Calu3 (cell line): ENCODE data around the gene TNPO2. TPM values are rescaled to one million over a fixed set of nuclear protein-coding genes. Genes with fewer than 3 reads are reported as not detected.
A peak's percentile ranks its signal among the peaks of the same experiment; 100 is the strongest.

Source experiments
- BruUV-seq: library from RNA; stranded (reverse); fragments of 400-500 nt; replicated peaks from 2 replicates; lab custom pipeline; 2021; lab: Mats Ljungman, UMichigan
- CTCF ChIA-PET: fragments of 300-600 bp; sonication (Branson Sonifier 250); formaldehyde crosslinking; loops from one replicate; lab custom pipeline; 2022; ENCODE audit warnings: antibody characterized with exemption; lab: Charles Lee
- DNase-seq: peaks from one replicate; pipeline ENCODE4 v3.0.0; 2022
- H3K27ac Mint-ChIP-seq: one replicate; pipeline ENCODE4 v1.8.0; 2022; ENCODE audit warnings: mixed read lengths; ENCODE audit not compliant: unreplicated experiment
- H3K27me3 Mint-ChIP-seq: one replicate; pipeline ENCODE4 v1.8.0; 2022; ENCODE audit warnings: mixed read lengths; ENCODE audit not compliant: unreplicated experiment
- H3K36me3 Mint-ChIP-seq: one replicate; pipeline ENCODE4 v1.8.0; 2022; ENCODE audit warnings: mild to moderate bottlenecking, moderate library complexity, mixed read lengths; ENCODE audit not compliant: insufficient read depth, unreplicated experiment
- H3K4me1 Mint-ChIP-seq: one replicate; pipeline ENCODE4 v1.8.0; 2022; ENCODE audit warnings: mild to moderate bottlenecking, low read depth, mixed read lengths; ENCODE audit not compliant: unreplicated experiment
- H3K4me3 Mint-ChIP-seq: one replicate; pipeline ENCODE4 v1.8.0; 2022; ENCODE audit warnings: mild to moderate bottlenecking, low read depth, moderate library complexity, mixed read lengths; ENCODE audit not compliant: unreplicated experiment
- H3K9me3 Mint-ChIP-seq: one replicate; pipeline ENCODE4 v1.8.0; 2022; ENCODE audit warnings: low read depth, mixed read lengths; ENCODE audit not compliant: unreplicated experiment
- CTCF ChIP-seq: fragments of 200-600 bp; IDR thresholded peaks from one replicate; pipeline ENCODE4 v1.8.0; 2022; ENCODE audit warnings: antibody characterized with exemption; ENCODE audit not compliant: unreplicated experiment
- intact Hi-C: fragments of 100-400 bp; cut with micrococcal nuclease; formaldehyde crosslinking; loops from one replicate; pipeline ENCODE4 v1.10.0; 2022; ENCODE audit not compliant: unreplicated experiment
- total RNA-seq: library from RNA; stranded (reverse); gene quantifications from 2 replicates; pipeline ENCODE4 v1.2.3, GENCODE V29; 2022

The TNPO2 gene
- total RNA-seq, 1 experiment from 2014 or later = 67.0 TPM

- Mint-ChIP-seq H3K4me1 (peaks cover 15% of the 10 kb centered on the region), H3K36me3 (peaks cover 42% of the 10 kb centered on the region), H3K27me3 (no peaks in the 10 kb centered on the region), H3K4me3 (peak overlapping the region; percentile 96), H3K9me3 (no peaks in the 10 kb centered on the region), H3K27ac (peak overlapping the region; percentile 89)
- CTCF ChIA-PET = interaction anchor here (0.6 to 1.0 kb wide), 3 partner anchors 10 to 212 kb away, joined by 3 to 4 read pairs (median 4); no protein-coding TSS in a partner anchor
- TF ChIP-seq CTCF = no peak
- DNase-seq = peak; percentile 91
- BruUV-seq = TSS peak; percentile 97
- intact Hi-C loops = no loop called here
Measured at GRCh38 chr19:12722566-12723380, 959 bp downstream of the TNPO2 start.

DNA sequence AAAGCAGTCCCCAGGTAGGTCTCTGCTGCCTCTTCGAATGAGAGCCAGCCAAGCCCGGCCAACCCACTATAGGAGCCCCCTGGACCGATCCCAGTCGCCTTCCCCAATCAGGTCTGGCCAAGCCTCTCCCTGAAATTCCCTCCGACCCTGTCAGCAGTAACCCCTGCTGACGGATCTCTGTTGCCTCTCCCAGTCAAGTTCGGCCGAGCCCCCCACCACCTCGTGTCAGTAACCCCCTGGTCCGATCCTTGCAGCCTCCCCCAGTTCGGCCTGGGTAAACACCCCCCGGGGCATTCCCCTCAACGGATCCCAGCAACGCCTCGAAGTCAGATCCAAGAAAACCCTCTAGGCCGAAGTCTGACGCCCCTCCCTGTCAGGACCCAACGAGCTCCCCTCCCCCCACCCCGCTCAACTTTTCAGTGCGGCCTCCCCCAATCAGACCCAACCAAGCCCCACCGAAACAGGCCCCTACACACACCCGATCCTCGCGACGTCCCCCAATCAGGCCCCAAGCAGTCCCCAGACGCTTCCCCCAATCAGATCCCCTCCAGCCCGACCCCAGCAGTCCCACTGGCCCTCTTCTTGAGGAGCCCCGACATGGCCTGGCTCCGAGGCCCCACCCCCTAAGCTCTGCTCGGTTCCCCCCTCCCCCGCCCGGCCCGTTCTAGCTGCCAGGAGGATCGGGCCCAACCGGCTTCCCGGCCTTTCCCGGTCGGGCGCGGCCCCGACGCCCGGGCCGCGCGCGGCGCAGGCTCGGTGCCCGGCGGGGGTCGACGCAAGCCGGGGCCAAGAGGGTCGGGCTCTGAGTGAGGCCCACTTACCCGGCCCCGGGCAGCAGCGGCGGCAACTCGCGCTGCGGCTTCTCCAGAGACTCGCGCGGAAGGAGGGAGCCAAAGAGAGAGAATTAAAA is 1.8 kb downstream of the TNPO2 start:
- Mint-ChIP-seq H3K9me3 (no peaks in the 10 kb centered on the region), H3K4me3 (peak overlapping the region; percentile 96), H3K27me3 (no peaks in the 10 kb centered on the region), H3K27ac (peak overlapping the region; percentile 89), H3K4me1 (peaks cover 15% of the 10 kb centered on the region), H3K36me3 (peaks cover 45% of the 10 kb centered on the region)
- DNase-seq = peak; percentile 50
- CTCF ChIA-PET = interaction anchor here (0.6 to 1.0 kb wide), 5 partner anchors 11 to 996 kb away, joined by 3 to 6 read pairs (median 4); no protein-coding TSS in a partner anchor
- BruUV-seq = no TSS peak
- no peak for TF ChIP-seq CTCF
- intact Hi-C loops = no loop called here

DNA sequence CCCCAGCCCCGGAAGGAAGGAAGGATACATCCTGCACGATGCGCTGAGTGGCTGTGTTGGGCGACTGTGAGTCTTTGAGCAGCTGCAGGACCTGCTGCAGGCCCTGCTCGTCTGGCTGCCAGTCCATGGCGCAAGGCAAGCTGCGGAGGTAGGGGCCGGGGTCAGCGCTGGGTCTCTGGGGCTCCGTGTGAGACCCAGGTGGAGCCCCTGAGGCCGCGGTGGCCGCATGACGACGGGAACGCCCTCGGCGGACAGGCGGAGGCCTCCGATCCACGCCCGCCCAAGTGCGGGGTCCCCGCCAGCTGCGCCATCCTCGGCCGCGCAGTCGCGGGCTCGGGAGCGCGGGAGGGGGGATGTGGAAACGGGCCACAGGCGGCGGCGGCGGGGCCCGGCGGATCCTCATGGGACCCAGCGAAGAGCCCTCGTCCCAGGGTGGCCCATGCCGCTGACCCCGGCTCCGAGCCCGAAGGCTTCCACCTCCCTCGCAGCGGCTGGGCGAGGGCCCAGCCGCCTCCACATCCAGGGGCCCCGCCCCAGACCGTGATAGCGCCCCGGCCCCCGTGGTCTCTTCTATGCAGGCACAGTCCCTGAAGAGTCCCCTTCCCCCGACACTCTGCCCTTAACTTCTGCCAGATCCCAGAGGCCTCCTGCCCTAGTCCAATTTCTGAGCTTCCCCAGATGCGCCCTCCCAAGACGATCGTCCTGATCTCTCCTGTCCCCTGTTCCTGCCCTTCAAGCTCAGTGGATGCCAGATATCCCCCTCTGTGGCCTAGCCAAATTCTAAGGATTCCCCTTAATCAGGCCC is 2.7 kb downstream of the TNPO2 start:
- Mint-ChIP-seq H3K9me3 (no peaks in the 10 kb centered on the region), H3K36me3 (peaks cover 52% of the 10 kb centered on the region), H3K27me3 (no peaks in the 10 kb centered on the region), H3K27ac (peak overlapping the region; percentile 89), H3K4me3 (peak overlapping the region; percentile 96), H3K4me1 (peaks cover 15% of the 10 kb centered on the region)
- intact Hi-C loops = no loop called here
- TF ChIP-seq CTCF = no peak
- DNase-seq = no peak
- BruUV-seq = no TSS peak
- CTCF ChIA-PET = interaction anchor here (0.5 to 0.7 kb wide), 3 partner anchors 37 to 995 kb away, joined by 3 to 4 read pairs (median 3); no protein-coding TSS in a partner anchor

GRCh38 chr19:12720296-12720695 is 3.4 kb downstream of the TNPO2 start:
- CTCF ChIA-PET = no interaction called here
- peaks cover 52% of the 10 kb centered on the region for H3K36me3 Mint-ChIP-seq

More at GRCh38 chr19:12720296-12720695, 3.4 kb downstream of the TNPO2 start:
- BruUV-seq = no TSS peak
- no peaks in the 10 kb centered on the region for H3K27me3 Mint-ChIP-seq
- H3K9me3 Mint-ChIP-seq = no peaks in the 10 kb centered on the region
- peak overlapping the region; percentile 96 for H3K4me3 Mint-ChIP-seq
- no peak for TF ChIP-seq CTCF
- H3K4me1 Mint-ChIP-seq = peaks cover 15% of the 10 kb centered on the region
- no peak for DNase-seq
- intact Hi-C loops = no loop called here
- no peak overlapping the region for H3K27ac Mint-ChIP-seq
